ENCODE results near the gene CDK16. TPM values are rescaled to one million over a fixed set of nuclear protein-coding genes. Genes with fewer than 3 reads are reported as not detected.
A peak's percentile ranks its signal among the peaks of the same experiment; 100 is the strongest.

The CDK16 gene
- total and polyA plus RNA-seq, 8 donors, result 29.9 to 47.9 (median 37.1) TPM

- DNase-seq, result peak in 1 of 6 donors; percentile 48
Observed at GRCh38 chrX:47174846-47175587, 43.5 kb upstream of the CDK16 start.

GRCh38 chrX:47175588-47175980 is 42.9 kb upstream of the CDK16 start:
- intact Hi-C loops (cut with DNase I), result no loop called here
- FAIRE-seq (no peak), DNase-seq (peak in 1 of 6 donors; percentile 34), ATAC-seq (no peak)
- no peaks in the 10 kb centered on the region for H3K4me1 ChIP-seq
- no peak for TF ChIP-seq CTCF (IDR thresholded peaks at IDR 0.05)
- no peaks in the 10 kb centered on the region for H3K27me3 ChIP-seq
- no peak overlapping the region for H3K27ac ChIP-seq
- peaks cover 0 to 5% (median 0%) of the 10 kb centered on the region in 3 donors for H3K36me3 ChIP-seq
- H3K4me3 ChIP-seq, result no peak overlapping the region
- no peaks in the 10 kb centered on the region for H3K9me3 ChIP-seq
- WGBS, 2 donors, result 90 to 97% methylated on average over 12 of the region's 12 CpGs

More at GRCh38 chrX:47174846-47175587, 43.5 kb upstream of the CDK16 start:
- no peak overlapping the region for H3K4me3 ChIP-seq
- TF ChIP-seq CTCF (IDR thresholded peaks at IDR 0.05), result no peak
- intact Hi-C loops (cut with DNase I), result no loop called here
- no peak for FAIRE-seq
- no peaks in the 10 kb centered on the region for H3K4me1 ChIP-seq
- peaks cover 0 to under 1% (median 0%) of the 10 kb centered on the region in 4 donors for H3K27me3 ChIP-seq
- ATAC-seq, result no peak
- H3K27ac ChIP-seq, result no peak overlapping the region
- 85 to 88% methylated on average over 23 of the region's 23 CpGs for WGBS, 2 donors
- peaks cover 0 to 5% (median under 1%) of the 10 kb centered on the region in 3 donors for H3K36me3 ChIP-seq
- H3K9me3 ChIP-seq, result no peaks in the 10 kb centered on the region

- Histone ChIP-seq H3K36me3 (peaks cover 0 to 6% (median 1%) of the 10 kb centered on the region in 3 donors), H3K27me3 (no peaks in the 10 kb centered on the region), H3K4me3 (no peak overlapping the region), H3K4me1 (no peaks in the 10 kb centered on the region), H3K9me3 (no peaks in the 10 kb centered on the region), H3K27ac (no peak overlapping the region)
- no peak for FAIRE-seq
- no peak for TF ChIP-seq CTCF (IDR thresholded peaks at IDR 0.05)
- intact Hi-C loops (cut with DNase I), result no loop called here
- ATAC-seq, result no peak
- 74 to 94% methylated on average over 23 of the region's 23 CpGs for WGBS, 2 donors
- peak in 1 of 6 donors; percentile 44 for DNase-seq
Observed at GRCh38 chrX:47176101-47176740, 42.3 kb upstream of the CDK16 start.

- intact Hi-C loops (cut with DNase I), result no loop called here
- WGBS, 2 donors, result 31 to 42% methylated on average over 2 of the region's 2 CpGs
- no peaks in the 10 kb centered on the region for H3K27me3 ChIP-seq
- DNase-seq (peak in 1 of 6 donors; percentile 21), FAIRE-seq (no peak), ATAC-seq (no peak)
- no peak for TF ChIP-seq CTCF (IDR thresholded peaks at IDR 0.05)
- no peak overlapping the region for H3K4me3 ChIP-seq
- no peaks in the 10 kb centered on the region for H3K4me1 ChIP-seq
- no peak overlapping the region for H3K27ac ChIP-seq
- H3K36me3 ChIP-seq, result peaks cover 0 to 8% (median 6%) of the 10 kb centered on the region in 3 donors
- H3K9me3 ChIP-seq, result no peaks in the 10 kb centered on the region
Observed at GRCh38 chrX:47177079-47177478, 41.4 kb upstream of the CDK16 start.

- intact Hi-C loops (cut with DNase I), result no loop called here
- ATAC-seq (no peak), FAIRE-seq (no peak), DNase-seq (peak in 2 of 6 donors; percentile 29 to 37)
- WGBS, 2 donors, result 76 to 93% methylated on average over 5 of the region's 5 CpGs
- Histone ChIP-seq H3K36me3 (peaks cover 0 to 6% (median 4%) of the 10 kb centered on the region in 3 donors), H3K4me3 (no peak overlapping the region), H3K9me3 (no peaks in the 10 kb centered on the region), H3K27me3 (no peaks in the 10 kb centered on the region), H3K4me1 (no peaks in the 10 kb centered on the region), H3K27ac (no peak overlapping the region)
- no peak for TF ChIP-seq CTCF (IDR thresholded peaks at IDR 0.05)
Observed at GRCh38 chrX:47178337-47178736, 40.1 kb upstream of the CDK16 start.

Measured in pancreas (tissue), 10 donors.